Keratinocyte (primary cell): ENCODE measurements around the gene CSNK1D. TPM values are rescaled to one million over a fixed set of nuclear protein-coding genes. Genes with fewer than 3 reads are reported as not detected.
A peak's percentile ranks its signal among the peaks of the same experiment; 100 is the strongest.

Experiments
- DNase-seq: peaks from one replicate; pipeline ENCODE4 v3.0.0-alpha.2; 2011; ENCODE audit warnings: low read depth, missing footprints, low spot score
- FAIRE-seq: peaks from 2 replicates; lab custom pipeline; 2011; peaks lifted over from hg19 to GRCh38; lab: Jason Lieb, UNC
- H2AFZ ChIP-seq: 2 replicates; pipeline ENCODE4 v1.6.0; 2012; ENCODE audit warnings: low read length, control low read depth, inconsistent platforms; ENCODE audit not compliant: control insufficient read depth
- H3K27ac ChIP-seq: 2 replicates; pipeline ENCODE4 v1.5.1; 2011; ENCODE audit warnings: low read length; ENCODE audit not compliant: control insufficient read depth, insufficient read depth
- H3K27me3 ChIP-seq: 3 replicates; pipeline ENCODE4 v1.6.0; 2011; ENCODE audit warnings: low read length; ENCODE audit not compliant: control insufficient read depth, insufficient read depth; ENCODE audit errors: extremely low read depth
- H3K36me3 ChIP-seq, 2 experiments: 2 replicates in 1 of 2; 3 replicates in 1 of 2; pipeline ENCODE4 v1.5.1; 2011; ENCODE audit warnings: low read length in 2 of 2, mild to moderate bottlenecking in 1 of 2; ENCODE audit not compliant: control insufficient read depth in 2 of 2, insufficient read depth in 2 of 2; ENCODE audit errors: extremely low read depth in 1 of 2
- H3K4me1 ChIP-seq: 3 replicates; pipeline ENCODE4 v1.5.1; 2011; ENCODE audit warnings: low read length; ENCODE audit not compliant: control insufficient read depth, insufficient read depth; ENCODE audit errors: extremely low read depth
- H3K4me2 ChIP-seq: 3 replicates; pipeline ENCODE4 v1.6.0; 2011; ENCODE audit warnings: low read depth, low read length; ENCODE audit not compliant: control insufficient read depth, insufficient read depth; ENCODE audit errors: extremely low read depth
- H3K4me3 ChIP-seq, 3 experiments: fragments of 200-600 bp in 1 of 3; sonication (generic) in 1 of 3; 2 replicates in 2 of 3; 3 replicates in 1 of 3; pipeline ENCODE4 v1.5.1; 2011 to 2016; ENCODE audit warnings: low read length in 3 of 3, mild to moderate bottlenecking in 3 of 3, control low read depth in 2 of 3, inconsistent platforms in 1 of 3, low read depth in 1 of 3, mixed read lengths in 1 of 3, mixed run types in 1 of 3, moderate library complexity in 1 of 3; ENCODE audit not compliant: control insufficient read depth in 2 of 3, insufficient read depth in 2 of 3; ENCODE audit errors: extremely low read depth in 1 of 3
- H3K79me2 ChIP-seq: 2 replicates; pipeline ENCODE4 v1.6.0; 2012; ENCODE audit warnings: low read length; ENCODE audit not compliant: control insufficient read depth, insufficient read depth
- H3K9ac ChIP-seq: 3 replicates; pipeline ENCODE4 v1.6.0; 2011; ENCODE audit warnings: low read length; ENCODE audit not compliant: control insufficient read depth, insufficient read depth; ENCODE audit errors: extremely low read depth
- H3K9me1 ChIP-seq: 3 replicates; pipeline ENCODE4 v1.6.0; 2011; ENCODE audit warnings: low read length; ENCODE audit not compliant: control insufficient read depth, insufficient read depth; ENCODE audit errors: extremely low read depth
- H3K9me3 ChIP-seq: 2 replicates; pipeline ENCODE4 v1.5.1; 2012; ENCODE audit warnings: low read depth, low read length; ENCODE audit not compliant: control insufficient read depth
- H4K20me1 ChIP-seq: 3 replicates; pipeline ENCODE4 v1.6.0; 2011; ENCODE audit warnings: low read length; ENCODE audit not compliant: control insufficient read depth, insufficient read depth; ENCODE audit errors: extremely low read depth
- CTCF ChIP-seq, 3 experiments: IDR thresholded peaks in 1 of 3; conservative IDR thresholded peaks in 1 of 3; optimal IDR thresholded peaks in 1 of 3; 2 replicates in 2 of 3; 3 replicates in 1 of 3; pipeline versions ENCODE3 to v1.5.1; 2011; ENCODE audit warnings: low read length in 3 of 3, mild to moderate bottlenecking in 3 of 3, moderate library complexity in 2 of 3, control low read depth in 1 of 3, inconsistent platforms in 1 of 3; ENCODE audit not compliant: insufficient read depth in 2 of 3; ENCODE audit errors: extremely low read depth in 1 of 3
- EZH2 ChIP-seq: IDR thresholded peaks from one replicate; pipeline ENCODE4 v1.6.1; 2012; ENCODE audit warnings: inconsistent platforms, mild to moderate bottlenecking, low read length, moderate library complexity
- dilution Hi-C: fragments of 300-500 bp; cut with MboI; formaldehyde crosslinking; loops from one replicate; pipeline ENCODE4 v1.7.0; 2020; ENCODE audit warnings: low sequenced_read_pairs; ENCODE audit not compliant: extremely low pct_ligation_motif_present
- polyA plus RNA-seq, 5 experiments: library from polyadenylated mRNA; depleted of rRNA in 3 of 5; stranded (reverse) in 3 of 5; stranded (forward) in 1 of 5; unstranded in 1 of 5; fragments of >200 nt; gene quantifications; 1 replicate in 1 of 5; 2 replicates in 3 of 5; 3 replicates in 1 of 5; pipeline versions ENCODE4 v1.2.1 to v1.2.3, GENCODE V29; 2011 to 2012; ENCODE audit warnings: missing spikeins in 2 of 5, low read depth in 1 of 5, low replicate concordance in 1 of 5

CSNK1D gene
- polyA plus RNA-seq, 1 donor (not counting 4 experiments of a cell fraction or from before 2014, with no cell fraction given), result 86.0 TPM

GRCh38 chr17:82258555-82258954 is 14.9 kb downstream of the CSNK1D start:
- Histone ChIP-seq H3K27me3 (no peaks in the 10 kb centered on the region), H2AFZ (no peak overlapping the region), H3K9me1 (peaks cover 2% of the 10 kb centered on the region), H3K9me3 (no peaks in the 10 kb centered on the region), H3K27ac (no peak overlapping the region), H3K4me3 (no peak overlapping the region), H4K20me1 (peaks cover 33% of the 10 kb centered on the region), H3K79me2 (peaks cover 83% of the 10 kb centered on the region), H3K9ac (no peak overlapping the region), H3K4me1 (no peaks in the 10 kb centered on the region), H3K36me3 (peaks cover 46 to 62% of the 10 kb centered on the region in 2 experiments), H3K4me2 (no peak overlapping the region)
- FAIRE-seq (no peak), DNase-seq (no peak)
- dilution Hi-C loops, result no loop called here
- TF ChIP-seq CTCF (optimal IDR thresholded peaks at IDR 0.05 in 1 of 3, IDR thresholded peaks at IDR 0.05 in 1 of 3, conservative IDR thresholded peaks at IDR 0.05 in 1 of 3; ENCODE audit: extremely low read depth in 1 of 3, insufficient read depth in 2 of 3, low read length in 3 of 3) (no peak), EZH2 (no peak)

GRCh38 chr17:82257473-82257872 is 16.0 kb downstream of the CSNK1D start:
- no peak for DNase-seq
- no peaks in the 10 kb centered on the region for H3K27me3 ChIP-seq
- TF ChIP-seq EZH2, result no peak
- TF ChIP-seq CTCF (optimal IDR thresholded peaks at IDR 0.05 in 1 of 3, IDR thresholded peaks at IDR 0.05 in 1 of 3, conservative IDR thresholded peaks at IDR 0.05 in 1 of 3; ENCODE audit: extremely low read depth in 1 of 3, insufficient read depth in 2 of 3, low read length in 3 of 3), result peak in 1 of 3 experiments; percentile 42
- H4K20me1 ChIP-seq, result peaks cover 36% of the 10 kb centered on the region
- no peak overlapping the region for H3K4me2 ChIP-seq
- peaks cover 83% of the 10 kb centered on the region for H3K79me2 ChIP-seq
- no peak overlapping the region for H2AFZ ChIP-seq
- no peak overlapping the region for H3K9ac ChIP-seq
- peaks cover 49 to 66% of the 10 kb centered on the region in 2 experiments for H3K36me3 ChIP-seq
- H3K27ac ChIP-seq, result no peak overlapping the region
- no peaks in the 10 kb centered on the region for H3K4me1 ChIP-seq
- FAIRE-seq, result no peak
- H3K9me3 ChIP-seq, result no peaks in the 10 kb centered on the region
- H3K4me3 ChIP-seq, result no peak overlapping the region
- dilution Hi-C loops, result no loop called here
- peaks cover 2% of the 10 kb centered on the region for H3K9me1 ChIP-seq
